ENCODE data around the gene CNOT6.
"Not testable (repeated sequence)": the region's sequence is repeated elsewhere in the genome, so short reads cannot be mapped to it uniquely, and the experiment has no call there.

CNOT6 gene

DNA sequence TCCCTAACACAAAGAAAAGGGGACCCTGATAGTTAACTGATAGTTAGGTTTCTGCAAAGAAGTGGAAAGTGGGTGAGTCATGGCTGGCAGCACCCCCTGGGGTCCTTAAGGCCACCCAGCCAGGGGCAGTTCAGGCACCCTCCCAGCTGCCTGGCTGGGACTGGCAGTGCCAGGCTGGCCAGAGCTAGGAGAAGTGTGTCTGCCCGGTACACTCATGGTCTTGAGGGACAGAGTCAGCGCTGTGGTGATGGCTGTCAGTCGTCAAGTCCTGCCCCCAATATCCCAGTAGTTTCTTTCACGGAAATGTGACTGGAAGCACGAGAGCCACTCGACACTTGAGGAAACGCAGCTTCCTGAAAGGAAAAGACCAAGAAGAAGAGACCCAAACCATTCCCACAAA lies 22.3 kb upstream of the CNOT6 start:
- no peak for DNase-seq

- DNase-seq: no peak
Observed at GRCh38 chr5:180472269-180472668, 21.9 kb upstream of the CNOT6 start.

DNA sequence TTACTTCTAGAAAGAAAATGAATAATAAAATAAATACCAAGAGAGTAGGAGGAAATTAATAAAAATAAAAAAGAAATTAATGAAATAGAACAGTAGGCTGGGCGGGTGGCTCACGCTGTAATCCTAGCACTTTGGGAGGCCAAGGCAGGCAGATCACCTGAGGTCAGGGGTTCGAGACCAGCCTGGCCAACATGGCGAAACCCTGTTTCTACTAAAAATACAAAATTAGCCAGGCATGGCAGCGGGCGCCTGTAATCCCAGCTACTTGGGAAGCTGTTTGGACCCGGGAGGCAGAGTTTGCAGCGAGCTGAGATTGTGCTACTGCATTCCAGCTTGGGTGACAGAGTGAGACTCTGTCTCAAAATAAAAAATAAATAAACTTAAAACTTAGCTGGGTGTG lies 20.8 kb upstream of the CNOT6 start:
- not testable (repeated sequence) for DNase-seq

DNA sequence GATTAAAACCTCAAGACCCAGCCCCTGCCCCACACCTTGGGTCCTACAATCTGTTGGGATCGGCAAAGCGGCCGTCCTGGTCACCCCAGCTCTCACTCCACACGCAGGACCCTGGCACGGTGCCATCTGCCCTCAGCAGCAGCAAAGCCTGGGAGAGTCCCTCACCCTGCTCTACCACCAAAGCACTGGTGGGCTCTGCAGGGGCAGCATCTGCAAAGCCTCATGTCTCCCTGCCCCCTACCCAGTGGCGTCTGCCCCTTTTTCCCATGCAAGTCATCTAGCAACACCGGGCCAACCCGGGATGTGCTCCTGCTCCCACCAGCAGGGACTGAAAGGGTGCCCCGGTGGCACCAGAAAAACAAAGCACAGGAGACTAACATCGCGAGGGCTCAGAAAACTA lies 19.6 kb upstream of the CNOT6 start:
- no peak for DNase-seq

- DNase-seq: not testable (repeated sequence)
Observed at GRCh38 chr5:180475969-180476524, 18.1 kb upstream of the CNOT6 start.

- DNase-seq: no peak
Observed at GRCh38 chr5:180484813-180485212, 9.4 kb upstream of the CNOT6 start.

DNA sequence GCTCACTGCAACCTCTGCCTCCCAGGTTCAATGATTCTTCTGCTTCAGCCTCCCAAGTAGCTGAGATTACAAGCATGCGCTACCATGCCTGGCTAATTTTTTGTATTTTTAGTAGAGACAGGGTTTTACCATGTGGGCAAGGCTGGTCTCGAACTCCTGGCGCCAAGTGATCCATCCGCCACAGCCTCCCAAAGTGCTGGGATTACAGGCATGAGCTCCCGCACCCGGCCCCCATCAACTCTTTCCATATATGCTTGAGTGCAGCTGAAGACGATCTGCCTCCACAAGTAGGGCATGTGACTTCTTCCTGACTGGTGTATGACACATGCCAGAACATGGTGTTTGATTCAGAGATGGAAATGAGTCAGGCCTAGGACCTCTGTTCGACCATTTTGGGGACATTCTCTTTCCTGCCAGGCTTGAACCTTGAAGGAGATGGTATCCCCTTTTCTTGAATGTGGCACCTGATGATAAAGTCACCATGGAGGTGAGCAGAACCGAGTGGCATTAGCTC lies 7.5 kb upstream of the CNOT6 start:
- DNase-seq: no peak

DNA sequence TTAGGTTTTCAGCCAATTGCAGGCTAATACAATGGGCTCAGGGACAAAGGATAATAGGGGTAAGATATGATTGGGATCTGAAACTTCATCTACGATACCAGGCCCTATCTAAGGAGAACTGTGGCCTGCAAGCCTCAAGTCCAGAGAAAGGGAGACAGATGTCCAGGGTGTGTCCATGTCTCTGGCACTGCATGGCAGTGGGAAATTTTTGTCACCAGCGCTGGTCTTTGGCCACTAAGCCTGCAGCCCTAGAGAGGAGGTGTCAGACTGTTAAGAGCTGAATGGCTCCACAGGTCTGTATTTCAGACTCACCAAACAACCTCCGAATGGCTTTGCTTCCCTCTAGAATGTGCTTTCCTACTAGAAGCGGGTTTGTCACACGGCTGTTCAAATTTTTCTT lies 6.6 kb upstream of the CNOT6 start:
- DNase-seq: no peak

DNA sequence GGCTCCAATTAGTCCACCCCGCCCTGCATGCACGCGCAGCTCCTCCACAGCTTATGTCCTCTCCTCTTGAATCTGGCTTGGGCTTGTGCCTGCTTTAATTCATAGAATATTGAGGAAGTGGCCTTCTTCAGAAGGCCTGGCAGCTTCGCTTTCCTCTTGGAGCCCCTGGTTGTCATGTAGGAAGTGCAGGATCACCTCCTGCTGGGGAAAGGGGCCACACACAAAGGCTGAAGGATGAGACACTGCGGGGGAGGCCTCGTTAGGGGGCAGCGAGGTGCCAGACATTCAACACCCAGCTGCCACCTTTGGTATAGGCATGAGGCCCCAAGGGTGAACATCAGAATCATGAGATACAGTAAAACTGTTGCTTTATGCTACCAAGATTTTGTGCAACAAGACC lies 2.7 kb upstream of the CNOT6 start:
- no peak for DNase-seq

DNA sequence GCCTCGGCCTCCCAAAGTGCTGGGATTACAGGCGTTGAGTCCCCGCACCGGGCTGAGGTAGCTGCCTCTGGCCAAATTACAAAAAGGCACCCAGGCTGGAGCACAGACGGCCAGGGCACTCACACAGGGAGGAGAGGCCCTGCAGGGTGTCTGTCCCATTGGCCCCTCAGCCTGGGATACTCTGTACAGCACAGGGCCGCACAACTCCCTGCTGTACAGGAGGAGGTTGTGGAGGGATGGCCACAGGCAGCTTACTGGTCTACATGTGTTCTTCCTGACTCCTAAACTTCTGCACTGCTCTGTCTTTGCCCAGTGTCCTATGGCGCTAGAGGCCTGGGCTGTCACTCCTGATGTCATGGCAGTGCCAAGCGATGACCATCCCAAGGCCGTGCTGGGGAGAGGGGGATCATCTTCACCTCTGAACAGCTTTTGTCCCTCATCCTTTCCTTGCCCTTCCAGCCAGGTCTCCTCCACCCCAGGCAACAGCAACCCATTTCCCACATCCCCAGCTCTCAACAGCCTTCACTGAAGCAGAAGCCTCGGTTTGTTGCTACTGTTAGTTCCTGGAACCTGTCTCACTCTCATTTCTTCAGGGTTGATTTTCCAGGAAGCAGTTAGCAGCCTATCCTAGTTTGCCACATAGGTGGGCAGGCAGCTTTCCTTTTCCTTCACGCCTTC lies 1.8 kb upstream of the CNOT6 start:
- DNase-seq: no peak

DNA sequence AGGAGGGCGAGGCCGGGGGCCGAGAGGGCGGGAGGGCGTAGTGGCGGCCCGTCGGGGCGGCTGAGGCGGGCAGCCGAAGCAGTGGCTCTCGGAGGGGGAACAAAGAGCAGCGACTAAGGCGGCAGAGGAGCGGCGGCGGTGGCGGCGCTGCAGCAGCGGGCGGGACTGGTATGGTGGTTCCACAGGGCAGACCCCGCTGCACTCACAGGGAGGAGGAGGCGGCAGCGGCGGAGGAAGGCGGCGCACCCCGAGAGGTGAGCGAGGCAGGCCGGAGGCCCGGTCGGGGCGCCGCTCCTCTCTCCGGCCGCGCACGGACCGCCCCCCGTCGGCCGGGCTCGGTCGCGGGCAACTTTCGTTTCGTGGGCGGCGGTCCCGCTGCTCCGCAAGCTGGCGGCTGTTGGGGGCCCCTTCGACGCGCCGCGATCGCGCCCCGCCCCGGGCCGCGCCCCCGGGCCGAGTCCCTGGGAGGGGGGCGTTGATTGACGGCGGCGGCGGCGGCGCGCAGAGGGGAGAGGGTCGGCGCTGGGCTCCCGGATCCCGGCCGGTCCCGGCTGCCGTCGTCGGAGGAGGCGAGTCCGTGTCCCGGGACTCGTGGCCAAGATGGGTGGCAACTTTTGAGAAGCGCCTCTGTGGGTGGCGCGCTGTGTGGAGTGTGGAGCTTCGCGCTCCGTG lies 467 bp downstream of the CNOT6 start:
- no peak for DNase-seq

DNA sequence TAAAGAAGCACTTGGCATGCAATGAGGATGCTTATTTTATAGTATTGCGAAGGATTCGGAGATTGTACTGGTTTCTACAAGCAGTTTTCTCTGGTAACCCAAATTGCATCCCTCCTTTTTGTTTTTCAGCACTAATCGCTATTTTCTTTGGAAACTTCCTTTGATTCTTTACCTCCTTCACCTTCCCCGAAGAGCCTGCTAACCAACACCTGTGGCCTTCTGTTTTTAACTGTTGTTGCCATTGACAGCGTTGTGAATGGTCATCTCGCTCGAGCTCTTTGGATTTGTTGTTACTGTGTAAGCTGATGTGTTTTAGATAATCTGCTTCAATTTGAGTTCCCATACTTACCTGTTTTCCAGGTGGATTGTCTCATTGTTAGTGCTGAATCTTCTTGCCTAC lies 1.1 kb downstream of the CNOT6 start:
- no peak for DNase-seq

DNA sequence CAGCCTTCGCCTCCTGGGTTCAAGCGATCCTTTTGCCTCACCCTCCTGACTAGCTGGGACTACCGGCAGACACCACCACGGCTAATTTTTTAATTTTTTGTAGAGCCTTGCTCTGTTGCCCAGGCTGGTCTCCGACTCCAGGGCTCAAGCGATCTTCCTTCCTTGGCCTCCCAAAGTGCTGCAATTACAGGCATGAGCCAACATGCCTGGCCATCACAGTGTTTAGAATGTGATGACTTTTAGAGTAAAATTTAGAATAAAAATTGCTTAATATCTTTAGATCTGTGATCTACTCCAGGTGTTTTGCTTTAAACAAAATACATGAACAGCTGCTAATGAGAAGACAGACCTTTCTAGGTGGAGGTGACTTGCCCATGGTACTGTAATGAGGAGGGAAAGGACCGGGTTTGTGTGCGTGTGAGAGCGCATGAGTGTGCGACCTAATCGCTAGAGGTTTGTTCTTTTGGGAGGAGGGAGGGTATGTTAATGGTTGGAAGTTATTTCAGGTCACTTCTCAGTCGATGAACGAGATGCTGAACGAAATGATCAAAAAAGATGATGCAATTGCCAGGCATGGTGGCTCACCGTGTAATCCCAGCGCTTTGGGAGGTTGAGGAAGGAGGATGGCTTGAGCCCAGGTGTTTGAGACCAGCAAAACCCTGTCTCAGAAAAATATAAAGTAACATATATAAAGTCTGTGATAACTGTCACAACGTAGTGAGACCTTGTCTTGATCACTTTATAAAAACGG lies 2.0 kb downstream of the CNOT6 start:
- DNase-seq: no peak

GRCh38 chr5:180496806-180497205 lies 2.6 kb downstream of the CNOT6 start:
- not testable (repeated sequence) for DNase-seq

- DNase-seq: not testable (repeated sequence)
Observed at GRCh38 chr5:180497865-180498264, 3.7 kb downstream of the CNOT6 start.

DNA sequence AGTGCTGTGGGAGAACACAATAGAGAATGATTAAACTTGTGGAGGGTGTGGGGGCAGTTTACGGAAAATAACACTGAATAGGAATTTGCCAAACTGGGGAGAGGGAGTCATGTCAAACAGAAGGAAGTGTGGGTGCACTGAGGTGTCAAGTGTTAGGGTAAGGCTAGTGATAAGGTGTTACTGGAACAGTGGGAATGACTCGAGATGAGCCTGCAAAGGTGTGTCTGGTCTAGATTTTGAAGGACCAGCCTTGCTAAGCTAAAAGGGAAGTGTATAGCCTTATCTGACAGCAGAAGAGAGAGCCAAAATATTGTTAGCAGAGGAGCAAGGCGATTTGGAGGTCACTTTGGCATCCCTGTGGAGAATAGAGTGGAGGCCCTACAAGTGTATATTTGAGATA lies 4.2 kb downstream of the CNOT6 start:
- no peak for DNase-seq

DNA sequence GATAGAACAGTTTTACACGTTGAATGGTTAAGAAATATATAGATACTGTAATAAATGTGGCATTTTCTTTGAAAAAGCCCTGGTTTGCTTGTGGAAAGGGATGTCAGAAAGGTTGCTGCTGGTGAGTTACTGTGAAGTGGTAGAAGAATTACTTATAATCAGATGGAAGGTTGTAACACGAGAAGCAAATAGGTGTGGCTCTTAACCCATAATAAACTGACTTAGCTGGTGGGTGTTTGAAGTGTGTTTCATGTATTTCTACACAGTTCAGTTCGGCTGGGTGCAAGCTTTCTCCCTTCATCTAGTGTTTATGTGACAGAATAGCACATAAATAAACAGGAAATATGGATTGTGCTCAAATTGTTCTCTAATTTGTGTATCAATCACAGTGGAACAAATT lies 5.5 kb downstream of the CNOT6 start:
- DNase-seq: no peak

DNA sequence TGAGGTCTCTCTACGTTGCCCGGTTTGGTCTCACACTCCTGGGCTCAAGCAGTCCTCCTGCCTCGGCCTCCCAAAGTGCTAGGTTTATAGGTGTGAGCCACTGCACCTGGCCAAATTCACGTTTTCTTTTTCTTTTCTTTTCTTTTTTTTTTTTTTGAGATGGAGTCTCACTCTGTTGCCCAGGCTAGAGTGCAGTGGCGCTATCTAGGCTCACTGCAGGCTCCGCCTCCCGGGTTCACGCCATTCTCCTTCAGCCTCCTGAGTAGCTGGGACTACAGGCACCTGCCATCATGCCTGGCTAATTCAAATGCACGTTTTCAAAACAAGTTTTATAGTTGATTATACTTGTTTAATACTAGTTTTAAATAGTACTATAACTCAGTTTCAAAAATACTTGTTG lies 6.1 kb downstream of the CNOT6 start:
- DNase-seq: not testable (repeated sequence)

- no peak for DNase-seq
Observed at GRCh38 chr5:180507661-180508060, 13.5 kb downstream of the CNOT6 start.

- no peak for DNase-seq
Observed at GRCh38 chr5:180515294-180515693, 21.1 kb downstream of the CNOT6 start.

DNA sequence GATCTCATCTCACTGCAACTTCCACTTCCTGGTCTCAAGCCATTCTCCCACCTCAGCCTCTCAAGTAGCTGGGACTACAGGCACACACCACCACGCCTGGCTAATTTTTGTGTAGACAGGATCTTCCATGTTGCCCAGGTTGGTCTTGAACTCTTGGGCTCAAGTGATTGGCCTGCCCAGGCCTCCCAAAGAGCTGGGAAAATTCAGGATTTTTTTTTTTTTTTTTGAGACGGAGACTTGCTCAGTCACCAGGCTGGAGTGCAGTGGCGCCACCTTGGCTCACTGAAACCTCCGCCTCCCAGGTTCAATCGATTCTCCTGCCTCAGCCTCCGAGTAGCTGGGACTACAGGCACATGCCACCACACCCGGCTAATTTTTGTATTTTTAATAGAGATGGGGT lies 21.8 kb downstream of the CNOT6 start:
- not testable (repeated sequence) for DNase-seq

DNA sequence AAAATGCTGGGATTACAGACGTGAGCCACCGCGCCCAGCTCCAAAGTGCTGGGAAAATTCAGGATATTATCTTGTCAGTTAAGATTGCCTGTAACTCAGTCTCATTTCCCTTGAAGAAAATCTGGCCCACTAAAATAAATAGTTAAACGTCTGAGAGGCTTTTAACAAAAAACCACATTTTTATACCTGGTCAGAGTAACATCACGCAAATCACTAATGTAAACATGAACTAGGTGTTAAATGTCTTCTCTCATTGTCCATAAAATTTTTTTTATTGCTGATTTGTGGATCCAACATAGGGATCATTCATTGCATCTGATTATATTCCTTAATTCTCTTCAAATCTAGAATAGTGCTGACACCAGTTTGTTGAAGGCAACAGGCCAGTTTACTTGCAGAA lies 22.3 kb downstream of the CNOT6 start:
- no peak for DNase-seq

- DNase-seq: no peak
Observed at GRCh38 chr5:180519098-180519497, 24.9 kb downstream of the CNOT6 start.

DNA sequence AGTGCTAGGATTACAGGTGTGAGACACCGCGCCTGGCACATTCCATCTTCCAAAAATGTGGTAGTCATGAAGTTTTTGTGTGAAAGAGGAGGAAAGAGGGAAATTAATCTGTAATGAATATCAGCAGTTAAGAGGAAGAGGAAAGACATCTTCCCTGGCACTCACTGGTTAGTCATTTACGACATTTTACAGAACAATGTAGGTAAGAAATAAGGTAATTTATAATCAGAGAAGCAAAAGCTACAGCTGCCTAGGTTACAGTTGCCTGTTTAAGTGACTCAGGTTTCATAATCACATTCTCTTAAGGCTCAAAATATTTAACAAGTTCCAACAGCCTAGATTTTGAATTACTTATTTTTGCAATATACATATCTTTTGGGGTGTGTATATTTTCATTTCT lies 26.9 kb downstream of the CNOT6 start:
- no peak for DNase-seq
